Ectodermal cell (in vitro differentiated cells): ENCODE data around the gene PYHIN1.

ENCODE experiments used
- H3K27ac ChIP-seq: 2 replicates; pipeline ENCODE4 v1.7.0; 2013; ENCODE audit warnings: mild to moderate bottlenecking, low read depth, low read length; ENCODE audit not compliant: insufficient read depth, poor library complexity, severe bottlenecking
- H3K27me3 ChIP-seq: 2 replicates; pipeline ENCODE4 v1.7.0; 2013; ENCODE audit warnings: mild to moderate bottlenecking, low read length; ENCODE audit not compliant: insufficient read depth, control insufficient read depth, poor library complexity, severe bottlenecking
- H3K36me3 ChIP-seq: one replicate; pipeline ENCODE4 v1.7.0; 2013; ENCODE audit warnings: low read length; ENCODE audit not compliant: control insufficient read depth, insufficient read depth
- H3K4me1 ChIP-seq: one replicate; pipeline ENCODE4 v1.7.0; 2013; ENCODE audit warnings: low read length; ENCODE audit not compliant: control insufficient read depth, insufficient read depth
- H3K4me3 ChIP-seq: 2 replicates; pipeline ENCODE4 v1.7.0; 2013; ENCODE audit warnings: low read depth, low read length, control low read depth; ENCODE audit not compliant: insufficient read depth
- H3K9me3 ChIP-seq: 2 replicates; pipeline ENCODE4 v1.7.0; 2013; ENCODE audit warnings: mild to moderate bottlenecking, low read length, moderate library complexity; ENCODE audit not compliant: control insufficient read depth
- WGBS, 2 experiments: methylation state at CpG; one replicate each; pipeline ENCODE4 v1.1.7; 2013; ENCODE audit warnings: missing lambda C conversion rate in 2 of 2; 5-methylcytosine and 5-hydroxymethylcytosine counted together

The PYHIN1 gene

DNA sequence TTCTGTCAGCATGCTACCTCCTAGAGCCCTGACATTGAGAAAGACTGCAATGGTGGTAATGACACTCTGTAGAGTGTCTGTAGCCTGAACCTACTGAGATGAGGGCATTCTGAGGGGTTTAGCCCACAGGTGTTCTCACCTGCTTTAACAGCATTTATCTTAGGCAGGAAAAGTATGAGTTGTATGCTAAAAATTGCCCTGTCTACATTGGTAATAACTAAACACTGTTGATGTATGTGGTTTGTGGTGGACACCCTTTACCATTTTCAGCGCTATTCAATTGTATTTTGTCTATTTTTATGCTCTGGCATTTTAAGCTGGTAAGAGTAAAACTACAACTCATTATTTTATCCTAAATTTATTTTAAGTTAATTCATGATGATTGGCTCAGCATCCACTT is 10.0 kb downstream of the PYHIN1 start:
- H3K4me1 ChIP-seq: no peaks in the 10 kb centered on the region
- H3K27me3 ChIP-seq: no peaks in the 10 kb centered on the region
- no peaks in the 10 kb centered on the region for H3K9me3 ChIP-seq
- H3K36me3 ChIP-seq: no peaks in the 10 kb centered on the region
- WGBS, 2 experiments: 100% methylated on average over 1 of the region's 1 CpG; no CpG with 5 or more reads in 1 of the 2 experiments
- no peak overlapping the region for H3K27ac ChIP-seq
- no peak overlapping the region for H3K4me3 ChIP-seq

DNA sequence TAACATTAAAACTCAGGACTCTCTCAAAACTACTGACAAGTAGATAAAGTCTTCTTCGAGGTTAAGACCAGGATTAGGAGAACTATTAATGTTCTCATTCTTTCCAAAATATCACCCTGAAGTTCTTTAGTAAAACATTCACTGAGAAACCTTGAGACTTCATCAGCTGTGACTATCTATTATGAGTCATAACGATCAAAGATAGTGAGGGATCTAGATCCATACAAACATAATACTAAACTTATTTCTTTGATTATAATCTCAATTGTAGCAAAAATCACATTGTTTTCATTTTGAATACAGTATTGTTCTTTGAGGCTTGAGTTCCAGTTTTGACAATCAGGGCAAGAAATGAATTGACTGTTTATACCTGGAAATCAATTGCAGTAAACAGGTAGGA is 11.1 kb downstream of the PYHIN1 start:
- Histone ChIP-seq H3K9me3 (no peaks in the 10 kb centered on the region), H3K27me3 (no peaks in the 10 kb centered on the region), H3K4me1 (no peaks in the 10 kb centered on the region), H3K4me3 (no peak overlapping the region), H3K27ac (no peak overlapping the region), H3K36me3 (no peaks in the 10 kb centered on the region)
- WGBS, 2 experiments: 77 to 97% methylated on average over 1 to 2 of the region's 2 CpGs

DNA sequence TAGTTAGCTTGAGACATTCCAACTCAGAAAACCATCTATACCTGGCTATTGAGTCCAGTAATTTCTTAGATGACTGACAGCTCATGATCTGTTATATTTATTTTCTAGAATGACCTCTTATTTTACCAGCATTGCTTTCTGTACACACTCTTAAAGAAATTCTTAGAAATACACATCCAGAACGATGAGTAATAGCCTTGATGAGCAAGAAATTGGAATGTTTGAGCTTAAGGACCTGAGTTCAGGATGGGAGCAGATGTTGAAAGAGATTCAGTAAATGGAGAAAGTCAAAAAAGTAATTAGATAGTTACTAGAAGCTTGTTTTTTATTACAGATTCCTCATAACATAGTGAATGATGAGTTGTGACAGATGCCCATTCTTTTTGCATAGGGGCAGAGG is 11.7 kb downstream of the PYHIN1 start:
- no peaks in the 10 kb centered on the region for H3K9me3 ChIP-seq

GRCh38 chr1:158945061-158945460 is 13.7 kb downstream of the PYHIN1 start:
- H3K9me3 ChIP-seq: no peaks in the 10 kb centered on the region
- no peaks in the 10 kb centered on the region for H3K36me3 ChIP-seq
- H3K27me3 ChIP-seq: no peaks in the 10 kb centered on the region
- no peaks in the 10 kb centered on the region for H3K4me1 ChIP-seq
- H3K27ac ChIP-seq: no peak overlapping the region
- no peak overlapping the region for H3K4me3 ChIP-seq
- 85 to 100% methylated on average over 1 of the region's 2 CpGs for WGBS, 2 experiments

More for the DNA sequence above, 11.7 kb downstream of the PYHIN1 start:
- no peaks in the 10 kb centered on the region for H3K27me3 ChIP-seq
- H3K36me3 ChIP-seq: no peaks in the 10 kb centered on the region
- H3K4me1 ChIP-seq: no peaks in the 10 kb centered on the region
- H3K4me3 ChIP-seq: no peak overlapping the region
- WGBS, 2 experiments: 92% methylated on average over 1 of the region's 1 CpG
- H3K27ac ChIP-seq: no peak overlapping the region

DNA sequence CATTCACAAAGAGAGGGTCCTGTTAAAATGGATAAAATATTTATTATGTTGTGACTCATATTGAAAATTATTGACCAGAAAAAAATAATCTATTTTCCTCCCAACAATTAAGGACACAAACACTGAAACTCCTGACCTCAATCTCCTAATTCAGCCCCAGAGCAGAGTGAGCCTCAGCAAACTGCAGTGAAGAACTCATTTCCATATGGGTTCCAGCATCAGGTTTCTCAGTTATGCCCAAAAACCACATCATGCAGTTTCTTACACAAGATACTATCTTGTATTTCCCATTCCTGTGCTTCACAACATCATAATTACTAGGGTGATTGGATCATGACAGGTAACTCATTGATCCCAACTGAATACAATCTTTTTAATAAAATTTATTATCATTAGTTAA is 15.4 kb downstream of the PYHIN1 start:
- no peak overlapping the region for H3K4me3 ChIP-seq
- no peaks in the 10 kb centered on the region for H3K36me3 ChIP-seq
- H3K27ac ChIP-seq: no peak overlapping the region
- H3K27me3 ChIP-seq: no peaks in the 10 kb centered on the region
- H3K4me1 ChIP-seq: no peaks in the 10 kb centered on the region
- no peaks in the 10 kb centered on the region for H3K9me3 ChIP-seq

DNA sequence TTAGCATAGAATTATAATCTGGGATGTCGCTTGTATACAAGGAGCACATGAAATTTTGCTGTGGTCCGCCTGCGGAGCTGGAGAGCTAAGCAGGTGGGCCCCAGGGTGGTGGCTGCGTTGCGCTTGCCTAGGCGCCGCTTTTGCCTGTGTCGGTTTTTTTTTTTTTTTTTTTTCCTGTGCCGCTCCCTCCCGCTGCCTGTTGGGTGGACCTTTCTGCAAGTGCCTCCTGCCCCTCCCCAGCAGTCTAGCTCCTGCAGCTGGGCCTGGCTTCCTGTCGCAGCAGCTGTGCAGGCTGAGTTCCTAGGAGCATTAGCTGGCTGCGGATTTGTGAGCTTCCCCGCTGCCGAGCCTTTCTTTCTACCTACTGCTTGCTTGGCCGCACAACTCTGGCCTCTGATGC is 20.6 kb downstream of the PYHIN1 start:
- H3K4me1 ChIP-seq: no peaks in the 10 kb centered on the region
- no peak overlapping the region for H3K27ac ChIP-seq
- no peaks in the 10 kb centered on the region for H3K27me3 ChIP-seq
- H3K9me3 ChIP-seq: no peaks in the 10 kb centered on the region
- WGBS, 2 experiments: 74 to 75% methylated on average over 15 of the region's 15 CpGs
- H3K36me3 ChIP-seq: no peaks in the 10 kb centered on the region
- no peak overlapping the region for H3K4me3 ChIP-seq

- Histone ChIP-seq H3K4me1 (no peaks in the 10 kb centered on the region), H3K36me3 (no peaks in the 10 kb centered on the region), H3K27ac (no peak overlapping the region), H3K27me3 (no peaks in the 10 kb centered on the region), H3K9me3 (no peaks in the 10 kb centered on the region), H3K4me3 (no peak overlapping the region)
- WGBS, 2 experiments: 93 to 97% methylated on average over 9 of the region's 9 CpGs
Measured at GRCh38 chr1:158952416-158952815, 21.1 kb downstream of the PYHIN1 start.

- H3K27ac ChIP-seq: no peak overlapping the region
- H3K36me3 ChIP-seq: no peaks in the 10 kb centered on the region
- no peak overlapping the region for H3K4me3 ChIP-seq
- WGBS, 2 experiments: 96 to 97% methylated on average over 1 of the region's 1 CpG
- no peaks in the 10 kb centered on the region for H3K27me3 ChIP-seq
- H3K9me3 ChIP-seq: no peaks in the 10 kb centered on the region
- H3K4me1 ChIP-seq: no peaks in the 10 kb centered on the region
Measured at GRCh38 chr1:158961178-158961577, 29.8 kb downstream of the PYHIN1 start.

DNA sequence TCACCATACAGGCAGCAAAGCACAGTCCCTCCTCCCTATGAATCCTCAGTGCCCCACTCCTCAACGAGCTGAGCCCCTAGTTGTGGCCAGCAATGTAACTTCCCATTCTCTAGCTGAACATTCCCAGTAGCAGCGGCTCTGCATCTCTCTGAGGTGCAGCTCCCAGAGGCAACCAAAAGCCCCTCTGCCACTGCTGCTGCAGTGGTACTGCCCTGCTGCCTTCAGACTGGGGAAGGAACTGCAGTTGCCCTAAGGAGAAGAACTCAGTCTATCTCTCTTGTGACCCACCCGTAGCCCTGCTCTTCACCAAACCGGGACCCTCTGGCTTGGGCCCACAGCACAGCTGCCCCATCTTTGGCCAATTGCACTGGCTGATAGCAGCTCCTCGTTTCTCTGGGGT is 31.6 kb downstream of the PYHIN1 start:
- H3K27ac ChIP-seq: no peak overlapping the region
- no peaks in the 10 kb centered on the region for H3K4me1 ChIP-seq
- H3K36me3 ChIP-seq: no peaks in the 10 kb centered on the region
- H3K27me3 ChIP-seq: no peaks in the 10 kb centered on the region
- no peak overlapping the region for H3K4me3 ChIP-seq
- 62 to 63% methylated on average over 5 of the region's 5 CpGs for WGBS, 2 experiments
- no peaks in the 10 kb centered on the region for H3K9me3 ChIP-seq

DNA sequence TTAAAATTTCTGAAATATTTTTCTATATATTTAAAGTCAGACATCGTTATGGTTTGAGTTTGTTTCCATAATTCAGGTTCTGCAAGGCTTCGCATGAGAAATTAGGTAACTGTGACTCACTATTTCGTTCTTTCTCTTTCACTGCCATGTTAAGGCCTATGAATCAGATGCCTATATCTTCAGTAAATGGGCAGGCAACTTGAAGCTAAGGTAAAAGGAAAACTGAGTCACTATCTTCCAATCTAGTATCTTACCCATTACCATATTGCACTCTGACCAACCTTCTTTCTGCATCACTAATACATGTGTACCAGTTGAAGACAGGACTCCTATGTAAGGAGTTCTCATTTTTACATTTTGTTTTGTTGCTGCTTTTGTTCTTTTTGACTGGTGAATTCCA is 37.8 kb downstream of the PYHIN1 start:
- no peak overlapping the region for H3K27ac ChIP-seq
- H3K4me1 ChIP-seq: no peaks in the 10 kb centered on the region
- H3K27me3 ChIP-seq: no peaks in the 10 kb centered on the region
- WGBS, 2 experiments: 88 to 94% methylated on average over 3 of the region's 3 CpGs
- H3K36me3 ChIP-seq: no peaks in the 10 kb centered on the region
- H3K4me3 ChIP-seq: no peak overlapping the region
- no peaks in the 10 kb centered on the region for H3K9me3 ChIP-seq

DNA sequence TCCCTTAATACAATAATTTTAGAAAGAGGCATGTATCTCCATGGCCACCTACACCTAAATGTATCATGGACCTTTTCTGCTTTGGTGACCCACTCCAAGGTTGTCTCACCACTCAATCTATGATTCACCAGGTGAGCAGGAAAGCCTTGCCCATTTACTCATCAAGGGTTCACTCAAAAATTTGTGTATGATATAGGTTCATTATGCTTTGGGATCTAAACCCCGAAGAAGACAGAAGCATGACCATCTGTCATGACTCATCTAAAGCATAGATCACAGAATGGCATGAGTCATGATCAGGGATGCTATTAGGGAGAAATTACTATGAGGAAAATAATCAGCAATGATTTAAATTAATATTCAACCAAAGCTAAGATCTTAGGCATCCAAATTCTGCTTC is 38.5 kb downstream of the PYHIN1 start:
- H3K36me3 ChIP-seq: no peaks in the 10 kb centered on the region
- H3K27ac ChIP-seq: no peak overlapping the region
- WGBS, 2 experiments: 88 to 100% methylated on average over 1 of the region's 1 CpG
- H3K4me1 ChIP-seq: no peaks in the 10 kb centered on the region
- H3K4me3 ChIP-seq: no peak overlapping the region
- no peaks in the 10 kb centered on the region for H3K27me3 ChIP-seq
- no peaks in the 10 kb centered on the region for H3K9me3 ChIP-seq
